ENCODE results near the gene CAMKK1. TPM values are rescaled to one million over a fixed set of nuclear protein-coding genes. Genes with fewer than 3 reads are reported as not detected.
A peak's percentile ranks its signal among the peaks of the same experiment; 100 is the strongest.

The CAMKK1 gene
- total and polyA plus RNA-seq, 2 donors (not counting 1 experiment from before 2014, with no cell fraction given): 4.5 to 35.9 TPM

- Histone ChIP-seq H3K27me3 (replicated peaks in 1 of 4; ENCODE audit: control extremely low read depth in 1 of 4, control insufficient read depth in 3 of 4, insufficient read depth in 4 of 4, low read length in 3 of 4) (no peaks in the 10 kb centered on the region), H3K36me3 (replicated peaks in 1 of 2; ENCODE audit: control extremely low read depth in 1 of 2, control insufficient read depth in 1 of 2, extremely low read depth in 1 of 2, insufficient read depth in 2 of 2, low read length in 1 of 2) (peaks cover 11 to 67% of the 10 kb centered on the region in 2 experiments), H3K9me3 (ENCODE audit: control extremely low read depth in 1 of 3, control insufficient read depth in 2 of 3, insufficient read depth in 1 of 3, low read length in 2 of 3) (no peaks in the 10 kb centered on the region), H4K20me1 (ENCODE audit: control insufficient read depth, insufficient read depth, low read length, poor library complexity, severe bottlenecking) (peaks cover 63% of the 10 kb centered on the region), H3K9ac (ENCODE audit: low read length) (no peak overlapping the region), H3K4me2 (replicated peaks; ENCODE audit: low read depth, low read length, poor library complexity, severe bottlenecking) (no peak overlapping the region), H3K4me3 (ENCODE audit: control extremely low read depth in 1 of 5, extremely low read depth in 1 of 5, insufficient read depth in 1 of 5, low read depth in 2 of 5, low read length in 4 of 5) (no peak overlapping the region), H3K27ac (ENCODE audit: low read length in 2 of 2) (peak overlapping the region in 1 of 2 donors; percentile 25), H3K4me1 (ENCODE audit: control insufficient read depth in 2 of 2, insufficient read depth in 2 of 2, low read length in 2 of 2) (peaks cover 0 to 11% of the 10 kb centered on the region in 2 donors), H2AFZ (ENCODE audit: insufficient read depth, low read depth, low read length, poor library complexity, severe bottlenecking) (no peak overlapping the region), H3K79me2 (ENCODE audit: control insufficient read depth, insufficient read depth, low read length) (peaks cover 6% of the 10 kb centered on the region)
- TF ChIP-seq EZH2 (IDR thresholded peaks at IDR 0.05; ENCODE audit: borderline replicate concordance, insufficient read depth, low read depth, low read length, poor library complexity, severe bottlenecking) (no peak), CTCF (IDR thresholded peaks at IDR 0.05) (no peak)
- Mint-ChIP-seq H3K27ac (peak overlapping the region; percentile 59), H3K4me1 (peaks cover 31% of the 10 kb centered on the region), H3K4me3 (no peak overlapping the region), H3K9me3 (ENCODE audit: insufficient read depth) (no peaks in the 10 kb centered on the region), H3K27me3 (no peaks in the 10 kb centered on the region)
- ChIA-PET CTCF (interaction anchor here (0.6 to 5.6 kb wide), 2 partner anchors 13 to 84 kb away, joined by 3 to 30 read pairs; no protein-coding TSS in a partner anchor), POLR2A (no interaction called here)
- ATAC-seq (ENCODE audit: low read depth) (no peak), DNase-seq (no peak)
- 92% methylated on average over 16 of the region's 16 CpGs for WGBS (ENCODE audit: insufficient coverage)
- intact Hi-C loops (cut with micrococcal nuclease): no loop called here
These were observed 34.2 kb upstream of the CAMKK1 start for GRCh38 chr17:3926860-3927627.

Data from B cell (primary cell).